ENCODE measurements around the gene KLK7.
"Not testable (repeated sequence)": the region's sequence is repeated elsewhere in the genome, so short reads cannot be mapped to it uniquely, and the experiment has no call there.

KLK7 gene

GRCh38 chr19:50998061-50998460 is 14.3 kb upstream of the KLK7 start:
- Histone ChIP-seq H3K4me1 (ENCODE audit: control insufficient read depth in 1 of 2, insufficient read depth in 2 of 2, low read length in 2 of 2) (no peaks in the 10 kb centered on the region), H3K27ac (ENCODE audit: low read length) (no peak overlapping the region), H3K27me3 (ENCODE audit: low read depth, low read length) (peaks cover 7% of the 10 kb centered on the region)

GRCh38 chr19:50994129-50994528 is 10.4 kb upstream of the KLK7 start:
- H3K27ac ChIP-seq (ENCODE audit: low read length), result no peak overlapping the region
- no peaks in the 10 kb centered on the region for H3K27me3 ChIP-seq (ENCODE audit: low read depth, low read length)
- no peaks in the 10 kb centered on the region for H3K9me3 ChIP-seq (ENCODE audit: control insufficient read depth in 1 of 2, low read length in 2 of 2)
- no peaks in the 10 kb centered on the region for H3K4me1 ChIP-seq (ENCODE audit: control insufficient read depth in 1 of 2, insufficient read depth in 2 of 2, low read length in 2 of 2)
- H3K36me3 ChIP-seq (ENCODE audit: control insufficient read depth in 1 of 2, insufficient read depth in 2 of 2, low read length in 2 of 2), result no peaks in the 10 kb centered on the region
- no peak overlapping the region for H3K4me3 ChIP-seq (ENCODE audit: low read depth in 1 of 2, low read length in 2 of 2)

More at GRCh38 chr19:50998061-50998460, 14.3 kb upstream of the KLK7 start:
- Histone ChIP-seq H3K9me3 (ENCODE audit: control insufficient read depth in 1 of 2, low read length in 2 of 2) (no peaks in the 10 kb centered on the region), H3K36me3 (ENCODE audit: control insufficient read depth in 1 of 2, insufficient read depth in 2 of 2, low read length in 2 of 2) (no peaks in the 10 kb centered on the region), H3K4me3 (ENCODE audit: low read depth in 1 of 2, low read length in 2 of 2) (no peak overlapping the region)

GRCh38 chr19:50992666-50993035 is 8.9 kb upstream of the KLK7 start:
- Histone ChIP-seq H3K36me3 (ENCODE audit: control insufficient read depth in 1 of 2, insufficient read depth in 2 of 2, low read length in 2 of 2) (no peaks in the 10 kb centered on the region), H3K27ac (ENCODE audit: low read length) (no peak overlapping the region), H3K4me3 (ENCODE audit: low read depth in 1 of 2, low read length in 2 of 2) (no peak overlapping the region), H3K4me1 (ENCODE audit: control insufficient read depth in 1 of 2, insufficient read depth in 2 of 2, low read length in 2 of 2) (no peaks in the 10 kb centered on the region), H3K27me3 (ENCODE audit: low read depth, low read length) (no peaks in the 10 kb centered on the region), H3K9me3 (ENCODE audit: control insufficient read depth in 1 of 2, low read length in 2 of 2) (no peaks in the 10 kb centered on the region)

- H3K4me1 ChIP-seq (ENCODE audit: control insufficient read depth in 1 of 2, insufficient read depth in 2 of 2, low read length in 2 of 2); H3K4me3 ChIP-seq (ENCODE audit: low read depth in 1 of 2, low read length in 2 of 2); H3K27me3 ChIP-seq (ENCODE audit: low read depth, low read length); H3K9me3 ChIP-seq (ENCODE audit: control insufficient read depth in 1 of 2, low read length in 2 of 2); H3K36me3 ChIP-seq (ENCODE audit: control insufficient read depth in 1 of 2, insufficient read depth in 2 of 2, low read length in 2 of 2); H3K27ac ChIP-seq (ENCODE audit: low read length): not testable (repeated sequence)
Measured at GRCh38 chr19:50984416-50984815, 699 bp upstream of the KLK7 start.

GRCh38 chr19:50982186-50982585 is 1.5 kb downstream of the KLK7 start:
- Histone ChIP-seq H3K4me1 (ENCODE audit: control insufficient read depth in 1 of 2, insufficient read depth in 2 of 2, low read length in 2 of 2) (no peaks in the 10 kb centered on the region), H3K36me3 (ENCODE audit: control insufficient read depth in 1 of 2, insufficient read depth in 2 of 2, low read length in 2 of 2) (no peaks in the 10 kb centered on the region), H3K9me3 (ENCODE audit: control insufficient read depth in 1 of 2, low read length in 2 of 2) (peaks cover 0 to 3% of the 10 kb centered on the region in 2 donors), H3K27ac (ENCODE audit: low read length) (no peak overlapping the region), H3K27me3 (ENCODE audit: low read depth, low read length) (no peaks in the 10 kb centered on the region), H3K4me3 (ENCODE audit: low read depth in 1 of 2, low read length in 2 of 2) (no peak overlapping the region)

GRCh38 chr19:50981587-50982146 is 2.0 kb downstream of the KLK7 start:
- Histone ChIP-seq H3K4me3 (ENCODE audit: low read depth in 1 of 2, low read length in 2 of 2) (no peak overlapping the region), H3K4me1 (ENCODE audit: control insufficient read depth in 1 of 2, insufficient read depth in 2 of 2, low read length in 2 of 2) (no peaks in the 10 kb centered on the region), H3K36me3 (ENCODE audit: control insufficient read depth in 1 of 2, insufficient read depth in 2 of 2, low read length in 2 of 2) (no peaks in the 10 kb centered on the region), H3K9me3 (ENCODE audit: control insufficient read depth in 1 of 2, low read length in 2 of 2) (peaks cover 0 to 3% of the 10 kb centered on the region in 2 donors), H3K27ac (ENCODE audit: low read length) (no peak overlapping the region), H3K27me3 (ENCODE audit: low read depth, low read length) (no peaks in the 10 kb centered on the region)

- Histone ChIP-seq H3K4me1 (ENCODE audit: control insufficient read depth in 1 of 2, insufficient read depth in 2 of 2, low read length in 2 of 2) (no peaks in the 10 kb centered on the region), H3K9me3 (ENCODE audit: control insufficient read depth in 1 of 2, low read length in 2 of 2) (peaks cover 0 to 3% of the 10 kb centered on the region in 2 donors), H3K36me3 (ENCODE audit: control insufficient read depth in 1 of 2, insufficient read depth in 2 of 2, low read length in 2 of 2) (no peaks in the 10 kb centered on the region), H3K27ac (ENCODE audit: low read length) (no peak overlapping the region), H3K4me3 (ENCODE audit: low read depth in 1 of 2, low read length in 2 of 2) (no peak overlapping the region), H3K27me3 (ENCODE audit: low read depth, low read length) (no peaks in the 10 kb centered on the region)
Measured at GRCh38 chr19:50980208-50980607, 3.5 kb downstream of the KLK7 start.

GRCh38 chr19:50979758-50980157 is 4.0 kb downstream of the KLK7 start:
- Histone ChIP-seq H3K27me3 (ENCODE audit: low read depth, low read length) (no peaks in the 10 kb centered on the region), H3K4me3 (ENCODE audit: low read depth in 1 of 2, low read length in 2 of 2) (no peak overlapping the region), H3K36me3 (ENCODE audit: control insufficient read depth in 1 of 2, insufficient read depth in 2 of 2, low read length in 2 of 2) (no peaks in the 10 kb centered on the region), H3K9me3 (ENCODE audit: control insufficient read depth in 1 of 2, low read length in 2 of 2) (no peaks in the 10 kb centered on the region), H3K27ac (ENCODE audit: low read length) (no peak overlapping the region), H3K4me1 (ENCODE audit: control insufficient read depth in 1 of 2, insufficient read depth in 2 of 2, low read length in 2 of 2) (no peaks in the 10 kb centered on the region)

GRCh38 chr19:50978772-50979390 is 4.8 kb downstream of the KLK7 start:
- H3K4me1 ChIP-seq (ENCODE audit: control insufficient read depth in 1 of 2, insufficient read depth in 2 of 2, low read length in 2 of 2), result no peaks in the 10 kb centered on the region
- H3K4me3 ChIP-seq (ENCODE audit: low read depth in 1 of 2, low read length in 2 of 2), result no peak overlapping the region
- H3K9me3 ChIP-seq (ENCODE audit: control insufficient read depth in 1 of 2, low read length in 2 of 2), result no peaks in the 10 kb centered on the region
- H3K36me3 ChIP-seq (ENCODE audit: control insufficient read depth in 1 of 2, insufficient read depth in 2 of 2, low read length in 2 of 2), result no peaks in the 10 kb centered on the region
- H3K27ac ChIP-seq (ENCODE audit: low read length), result no peak overlapping the region
- no peaks in the 10 kb centered on the region for H3K27me3 ChIP-seq (ENCODE audit: low read depth, low read length)

- Histone ChIP-seq H3K27me3 (ENCODE audit: low read depth, low read length) (no peaks in the 10 kb centered on the region), H3K36me3 (ENCODE audit: control insufficient read depth in 1 of 2, insufficient read depth in 2 of 2, low read length in 2 of 2) (no peaks in the 10 kb centered on the region), H3K9me3 (ENCODE audit: control insufficient read depth in 1 of 2, low read length in 2 of 2) (no peaks in the 10 kb centered on the region), H3K27ac (ENCODE audit: low read length) (no peak overlapping the region), H3K4me1 (ENCODE audit: control insufficient read depth in 1 of 2, insufficient read depth in 2 of 2, low read length in 2 of 2) (no peaks in the 10 kb centered on the region), H3K4me3 (ENCODE audit: low read depth in 1 of 2, low read length in 2 of 2) (no peak overlapping the region)
Measured at GRCh38 chr19:50977626-50978025, 6.1 kb downstream of the KLK7 start.

GRCh38 chr19:50975766-50976165 is 8.0 kb downstream of the KLK7 start:
- Histone ChIP-seq H3K4me3 (ENCODE audit: low read depth in 1 of 2, low read length in 2 of 2) (no peak overlapping the region), H3K27me3 (ENCODE audit: low read depth, low read length) (no peaks in the 10 kb centered on the region), H3K36me3 (ENCODE audit: control insufficient read depth in 1 of 2, insufficient read depth in 2 of 2, low read length in 2 of 2) (no peaks in the 10 kb centered on the region), H3K4me1 (ENCODE audit: control insufficient read depth in 1 of 2, insufficient read depth in 2 of 2, low read length in 2 of 2) (no peaks in the 10 kb centered on the region), H3K27ac (ENCODE audit: low read length) (no peak overlapping the region), H3K9me3 (ENCODE audit: control insufficient read depth in 1 of 2, low read length in 2 of 2) (no peaks in the 10 kb centered on the region)

All from muscle layer of duodenum (tissue), 2 donors.